GM12878 (cell line): Measurements from ENCODE around the gene BIN1.

Experiments
- ATF3 ChIP-seq: IDR thresholded peaks from 2 replicates; pipeline ENCODE4 v1.6.1; 2011; ENCODE audit warnings: low read depth, mild to moderate bottlenecking, low read length, moderate library complexity, borderline replicate concordance; ENCODE audit errors: extremely low read depth
- CBX3 ChIP-seq: fragments of 200-600 bp; sonication (generic); IDR thresholded peaks from 2 replicates; pipeline ENCODE4 v1.6.1; 2016; ENCODE audit warnings: low read depth, borderline replicate concordance
- CEBPB ChIP-seq, 2 experiments: fragments of 150-350 bp in 1 of 2; IDR thresholded peaks; 2 replicates each; pipeline ENCODE4 v1.6.1; 2012 to 2014; ENCODE audit warnings: low read depth in 2 of 2, low read length in 2 of 2, borderline replicate concordance in 1 of 2, inconsistent platforms in 1 of 2
- CREB1 ChIP-seq: IDR thresholded peaks from 2 replicates; pipeline ENCODE4 v1.6.1; 2012; ENCODE audit warnings: low read depth, mild to moderate bottlenecking, inconsistent platforms
- CTCF ChIP-seq, 3 experiments: IDR thresholded peaks in 2 of 3; conservative IDR thresholded peaks in 1 of 3; 2 replicates each; pipeline ENCODE4 v1.5.1; 2011; ENCODE audit warnings: low read depth in 3 of 3, low read length in 3 of 3, mild to moderate bottlenecking in 3 of 3, control low read depth in 2 of 3, moderate library complexity in 2 of 3, inconsistent platforms in 1 of 3, mixed read lengths in 1 of 3; ENCODE audit not compliant: control insufficient read depth in 2 of 3, insufficient read depth in 1 of 3; ENCODE audit errors: extremely low read depth in 1 of 3
- EP300 ChIP-seq, 2 experiments: fragments of 150-350 bp in 1 of 2; IDR thresholded peaks; 2 replicates each; pipeline ENCODE4 v1.6.1; 2011 to 2012; ENCODE audit warnings: low read depth in 2 of 2, low read length in 2 of 2, borderline replicate concordance in 1 of 2, improper control_type of control experiment in 1 of 2, inconsistent platforms in 1 of 2; ENCODE audit not compliant: control insufficient read depth in 1 of 2
- EZH2 ChIP-seq: IDR thresholded peaks from 2 replicates; pipeline ENCODE4 v1.6.1; 2012; ENCODE audit warnings: low read depth, mild to moderate bottlenecking, control low read depth, inconsistent platforms, low read length, borderline replicate concordance; ENCODE audit not compliant: control insufficient read depth
- MYC ChIP-seq: IDR thresholded peaks from 2 replicates; pipeline ENCODE4 v1.6.1; 2011; ENCODE audit warnings: mild to moderate bottlenecking, low read length, moderate library complexity, inconsistent platforms; ENCODE audit not compliant: insufficient read depth, insufficient replicate concordance, insufficient read length, severe bottlenecking
- NFYB ChIP-seq: IDR thresholded peaks from 2 replicates; pipeline ENCODE4 v1.6.1; 2011; ENCODE audit warnings: low read depth, mild to moderate bottlenecking, low read length, improper control_type of control experiment, moderate library complexity; ENCODE audit not compliant: insufficient read depth
- PKNOX1 ChIP-seq: fragments of 450-650 bp; IDR thresholded peaks from 2 replicates; pipeline ENCODE4 v1.6.1; 2016; ENCODE audit warnings: mild to moderate bottlenecking
- POLR2A ChIP-seq: IDR thresholded peaks from 2 replicates; pipeline ENCODE4 v1.6.1; 2011; ENCODE audit warnings: low read depth, mild to moderate bottlenecking, low read length
- RCOR1 ChIP-seq: conservative IDR thresholded peaks from 2 replicates; pipeline ENCODE4 v1.6.1; 2012; ENCODE audit warnings: low read depth, low read length, improper control_type of control experiment
- TAF1 ChIP-seq: IDR thresholded peaks from 2 replicates; pipeline ENCODE4 v1.6.1; 2011; ENCODE audit warnings: mild to moderate bottlenecking, low read depth, low read length, borderline replicate concordance
- USF2 ChIP-seq: IDR thresholded peaks from 2 replicates; pipeline ENCODE4 v1.6.1; 2011; ENCODE audit warnings: low read depth, low read length, improper control_type of control experiment, borderline replicate concordance

- TF ChIP-seq CTCF (IDR thresholded peaks at IDR 0.05 in 2 of 3, conservative IDR thresholded peaks at IDR 0.05 in 1 of 3; ENCODE audit: control insufficient read depth in 2 of 3, extremely low read depth in 1 of 3, insufficient read depth in 1 of 3, low read depth in 3 of 3, low read length in 3 of 3) (no peak), TAF1 (no peak), PKNOX1 (no peak), CREB1 (no peak), MYC (no peak), EZH2 (no peak), ATF3 (no peak), POLR2A (no peak), NFYB (no peak), RCOR1 (no peak), USF2 (no peak), EP300 (IDR thresholded peaks at IDR 0.05; ENCODE audit: borderline replicate concordance in 1 of 2, control insufficient read depth in 1 of 2, low read depth in 2 of 2, low read length in 2 of 2) (no peak), CEBPB (IDR thresholded peaks at IDR 0.05; ENCODE audit: borderline replicate concordance in 1 of 2, low read depth in 2 of 2, low read length in 2 of 2) (no peak), CBX3 (no peak)
Measured at GRCh38 chr2:127050803-127051115, 56.2 kb downstream of the BIN1 start.
